GM20431 (cell line): Measurements from ENCODE around the gene TNFSF10.

ENCODE experiments used
- in situ Hi-C: fragments of 300-500 bp; cut with MseI, MboI; formaldehyde crosslinking; loops from one replicate; pipeline ENCODE4 v1.15.0; 2020; ENCODE audit warnings: low sequenced_read_pairs; ENCODE audit not compliant: unreplicated experiment

The TNFSF10 gene

DNA sequence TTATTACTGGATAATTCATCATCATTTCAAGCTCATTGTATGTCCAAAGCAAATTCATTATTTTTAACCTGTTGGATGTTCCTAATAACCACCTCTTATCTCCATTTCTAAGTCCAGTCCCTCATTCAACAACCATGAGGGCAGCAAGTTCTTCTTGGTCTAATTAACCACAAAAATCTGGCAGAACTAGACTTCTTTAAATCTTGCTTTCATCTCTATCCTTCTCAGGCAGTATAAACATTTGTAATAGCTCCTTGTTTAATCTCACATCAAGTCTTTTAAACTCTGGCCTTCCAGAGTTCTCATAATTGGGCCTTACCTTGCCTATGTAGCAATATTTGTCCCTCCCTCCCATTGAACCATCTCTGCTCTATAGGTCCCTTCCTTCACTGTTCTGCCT, 57.9 kb downstream of the TNFSF10 start:
- in situ Hi-C loops = no loop called here

- in situ Hi-C loops = no loop called here
These were observed 58.9 kb downstream of the TNFSF10 start for GRCh38 chr3:172464306-172464705.

GRCh38 chr3:172461530-172462138, 61.6 kb downstream of the TNFSF10 start:
- in situ Hi-C loops = no loop called here

DNA sequence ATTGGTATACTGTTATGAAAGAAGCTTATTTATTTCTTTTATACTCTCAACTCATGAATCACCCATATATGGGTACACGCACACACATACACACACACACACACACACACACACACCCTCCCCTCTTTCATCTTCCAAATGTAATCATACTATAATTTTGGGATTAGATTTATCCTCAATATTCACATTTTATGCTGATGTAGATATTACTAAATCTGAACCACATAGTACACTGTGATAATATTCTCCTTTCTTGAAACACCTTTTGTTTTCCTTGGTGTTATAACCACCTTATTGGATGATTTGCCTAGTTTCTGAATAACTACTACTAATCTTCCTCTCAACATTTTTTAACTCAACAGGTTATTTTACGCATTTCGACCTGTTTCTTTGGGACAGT, 66.8 kb downstream of the TNFSF10 start:
- in situ Hi-C loops = no loop called here
